ENCODE results near the gene AUTS2. TPM values are rescaled to one million over a fixed set of nuclear protein-coding genes. Genes with fewer than 3 reads are reported as not detected.

The AUTS2 gene
- total and polyA plus RNA-seq, 10 of the 15 experiments (the other 5 are each of a cell fraction or from before 2014, with no cell fraction given): 6.4 to 55.6 (median 21.6) TPM

DNA sequence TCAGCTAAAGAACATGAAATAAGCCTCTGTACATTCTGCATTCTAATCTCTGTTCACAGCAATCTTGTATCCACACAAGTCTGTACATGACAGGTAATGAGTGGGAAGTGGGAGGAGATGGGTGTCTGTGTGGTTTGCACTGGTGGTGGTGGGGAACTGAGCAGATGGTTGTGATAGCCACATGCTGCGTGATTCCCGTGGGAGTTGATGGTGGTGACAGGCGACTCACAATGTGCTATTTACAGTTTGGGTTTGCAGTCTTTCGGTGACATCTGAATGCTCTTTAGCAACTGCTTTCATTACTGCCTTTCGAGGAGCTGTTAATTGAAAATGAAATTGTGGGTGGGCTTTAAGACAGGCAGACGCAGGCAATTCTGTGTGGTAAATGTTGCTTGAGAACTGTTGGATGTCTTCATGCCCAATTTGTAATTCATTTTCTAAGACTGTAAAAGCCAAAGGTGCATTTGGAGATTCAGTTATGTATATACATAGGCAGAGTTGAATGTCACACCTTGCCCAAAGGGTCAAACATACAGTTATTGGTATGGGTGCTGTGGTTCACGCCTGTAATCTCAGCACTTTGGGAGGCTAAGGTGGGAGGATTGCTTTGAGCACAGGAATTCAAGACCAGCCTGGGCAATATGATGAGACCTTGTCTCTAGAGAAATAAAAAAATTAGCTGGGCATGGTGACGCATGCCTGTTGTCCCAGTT is 308.2 kb downstream of the AUTS2 start (continued):
- TF ChIP-seq MEF2A (IDR thresholded peaks at IDR 0.05; ENCODE audit: insufficient read depth, low read depth, low read length) (peak; percentile 89), RB1 (IDR thresholded peaks at IDR 0.05; ENCODE audit: borderline replicate concordance) (no peak; the same call in 1 of the 2 replicates), JUND (IDR thresholded peaks at IDR 0.05; ENCODE audit: low read depth, low read length) (peak; percentile 62; the same call in 1 of the 2 replicates), CBX5 (IDR thresholded peaks at IDR 0.05; ENCODE audit: low read depth) (no peak), HDAC6 (IDR thresholded peaks at IDR 0.05; ENCODE audit: unreplicated experiment) (no peak), POLR2AphosphoS5 (IDR thresholded peaks at IDR 0.05; ENCODE audit: low read length) (no peak), SKIL (IDR thresholded peaks at IDR 0.05; ENCODE audit: low read depth, poor library complexity, severe bottlenecking) (peak; percentile 97), USF1 (IDR thresholded peaks at IDR 0.05; ENCODE audit: borderline replicate concordance, extremely low read length, insufficient read depth, low read depth, low read length) (no peak), ZNF274 (IDR thresholded peaks at IDR 0.05; ENCODE audit: insufficient read depth, insufficient read length) (no peak), KAT2A (conservative IDR thresholded peaks at IDR 0.05; ENCODE audit: control insufficient read depth, low read depth, low read length) (no peak), ZNF207 (IDR thresholded peaks at IDR 0.05; ENCODE audit: borderline replicate concordance) (peak; percentile 82; the same call in 1 of the 2 replicates), KDM1A (IDR thresholded peaks at IDR 0.05; ENCODE audit: borderline replicate concordance) (no peak), EZH2 (IDR thresholded peaks at IDR 0.05; ENCODE audit: borderline replicate concordance, control insufficient read depth, low read depth, low read length) (no peak), RAD51 (IDR thresholded peaks at IDR 0.05) (peak; percentile 68; the same call in 1 of the 2 replicates), CEBPZ (IDR thresholded peaks at IDR 0.05; ENCODE audit: low read depth, low read length) (no peak), SMARCA5 (IDR thresholded peaks at IDR 0.05) (0 out of 2 replicates have a peak, but pooled peaks have one; percentile 14), NR2C2 (IDR thresholded peaks at IDR 0.05; ENCODE audit: borderline replicate concordance, control insufficient read depth, insufficient read length, low read depth) (no peak), FOS (IDR thresholded peaks at IDR 0.05; ENCODE audit: borderline replicate concordance, extremely low read depth, insufficient read length) (no peak), SMAD5 (IDR thresholded peaks at IDR 0.05; ENCODE audit: low read depth) (no peak), NRF1 (conservative IDR thresholded peaks at IDR 0.05; ENCODE audit: low read depth, low read length) (no peak)
- TF ChIP-seq, protein P1, sequence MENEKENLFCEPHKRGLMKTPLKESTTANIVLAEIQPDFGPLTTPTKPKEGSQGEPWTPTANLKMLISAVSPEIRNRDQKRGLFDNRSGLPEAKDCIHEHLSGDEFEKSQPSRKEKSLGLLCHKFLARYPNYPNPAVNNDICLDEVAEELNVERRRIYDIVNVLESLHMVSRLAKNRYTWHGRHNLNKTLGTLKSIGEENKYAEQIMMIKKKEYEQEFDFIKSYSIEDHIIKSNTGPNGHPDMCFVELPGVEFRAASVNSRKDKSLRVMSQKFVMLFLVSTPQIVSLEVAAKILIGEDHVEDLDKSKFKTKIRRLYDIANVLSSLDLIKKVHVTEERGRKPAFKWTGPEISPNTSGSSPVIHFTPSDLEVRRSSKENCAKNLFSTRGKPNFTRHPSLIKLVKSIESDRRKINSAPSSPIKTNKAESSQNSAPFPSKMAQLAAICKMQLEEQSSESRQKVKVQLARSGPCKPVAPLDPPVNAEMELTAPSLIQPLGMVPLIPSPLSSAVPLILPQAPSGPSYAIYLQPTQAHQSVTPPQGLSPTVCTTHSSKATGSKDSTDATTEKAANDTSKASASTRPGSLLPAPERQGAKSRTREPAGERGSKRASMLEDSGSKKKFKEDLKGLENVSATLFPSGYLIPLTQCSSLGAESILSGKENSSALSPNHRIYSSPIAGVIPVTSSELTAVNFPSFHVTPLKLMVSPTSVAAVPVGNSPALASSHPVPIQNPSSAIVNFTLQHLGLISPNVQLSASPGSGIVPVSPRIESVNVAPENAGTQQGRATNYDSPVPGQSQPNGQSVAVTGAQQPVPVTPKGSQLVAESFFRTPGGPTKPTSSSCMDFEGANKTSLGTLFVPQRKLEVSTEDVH (IDR thresholded peaks at IDR 0.05; ENCODE audit: low read depth, partially characterized antibody): no peak

Data from GM12878 (cell line).